Measurements from ENCODE around the gene BTAF1. TPM values are rescaled to one million over a fixed set of nuclear protein-coding genes. Genes with fewer than 3 reads are reported as not detected.
"Not testable (repeated sequence)": the region's sequence is repeated elsewhere in the genome, so short reads cannot be mapped to it uniquely, and the experiment has no call there.

Gene BTAF1
- total RNA-seq, 1 experiment from 2014 or later, result 42.3 TPM

GRCh38 chr10:92014620-92015019 is 91.0 kb downstream of the BTAF1 start:
- ChIA-PET CTCF (no interaction called here), POLR2A (ENCODE audit: low non-redundant PET) (no interaction called here)
- peaks cover 41% of the 10 kb centered on the region for H3K36me3 ChIP-seq (ENCODE audit: insufficient read depth, low read length, poor library complexity, severe bottlenecking)
- H3K27ac ChIP-seq (ENCODE audit: low read depth, low read length, poor library complexity, severe bottlenecking), result no peak overlapping the region
- no peak overlapping the region for H3K4me3 ChIP-seq (ENCODE audit: low read depth, low read length, poor library complexity, severe bottlenecking)
- TF ChIP-seq, protein P1, sequence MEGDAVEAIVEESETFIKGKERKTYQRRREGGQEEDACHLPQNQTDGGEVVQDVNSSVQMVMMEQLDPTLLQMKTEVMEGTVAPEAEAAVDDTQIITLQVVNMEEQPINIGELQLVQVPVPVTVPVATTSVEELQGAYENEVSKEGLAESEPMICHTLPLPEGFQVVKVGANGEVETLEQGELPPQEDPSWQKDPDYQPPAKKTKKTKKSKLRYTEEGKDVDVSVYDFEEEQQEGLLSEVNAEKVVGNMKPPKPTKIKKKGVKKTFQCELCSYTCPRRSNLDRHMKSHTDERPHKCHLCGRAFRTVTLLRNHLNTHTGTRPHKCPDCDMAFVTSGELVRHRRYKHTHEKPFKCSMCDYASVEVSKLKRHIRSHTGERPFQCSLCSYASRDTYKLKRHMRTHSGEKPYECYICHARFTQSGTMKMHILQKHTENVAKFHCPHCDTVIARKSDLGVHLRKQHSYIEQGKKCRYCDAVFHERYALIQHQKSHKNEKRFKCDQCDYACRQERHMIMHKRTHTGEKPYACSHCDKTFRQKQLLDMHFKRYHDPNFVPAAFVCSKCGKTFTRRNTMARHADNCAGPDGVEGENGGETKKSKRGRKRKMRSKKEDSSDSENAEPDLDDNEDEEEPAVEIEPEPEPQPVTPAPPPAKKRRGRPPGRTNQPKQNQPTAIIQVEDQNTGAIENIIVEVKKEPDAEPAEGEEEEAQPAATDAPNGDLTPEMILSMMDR (conservative IDR thresholded peaks at IDR 0.05; ENCODE audit: low read depth, low read length), result no peak
- no peak for TF ChIP-seq EZH2 (IDR thresholded peaks at IDR 0.05; ENCODE audit: borderline replicate concordance, low read depth, low read length, poor library complexity, severe bottlenecking)
- no peak for DNase-seq (ENCODE audit: low spot score)
- no peaks in the 10 kb centered on the region for H3K27me3 ChIP-seq (replicated peaks; ENCODE audit: insufficient read depth, low read depth, low read length, poor library complexity)
- no TSS peak for BruUV-seq (replicated peaks)
- no peaks in the 10 kb centered on the region for H3K4me1 ChIP-seq (ENCODE audit: insufficient read depth, low read length, poor library complexity, severe bottlenecking)
- H3K9me3 ChIP-seq (ENCODE audit: low read depth, low read length, poor library complexity, severe bottlenecking), result no peaks in the 10 kb centered on the region
- intact Hi-C loops (cut with micrococcal nuclease; ENCODE audit: unreplicated experiment), result no loop called here

DNA sequence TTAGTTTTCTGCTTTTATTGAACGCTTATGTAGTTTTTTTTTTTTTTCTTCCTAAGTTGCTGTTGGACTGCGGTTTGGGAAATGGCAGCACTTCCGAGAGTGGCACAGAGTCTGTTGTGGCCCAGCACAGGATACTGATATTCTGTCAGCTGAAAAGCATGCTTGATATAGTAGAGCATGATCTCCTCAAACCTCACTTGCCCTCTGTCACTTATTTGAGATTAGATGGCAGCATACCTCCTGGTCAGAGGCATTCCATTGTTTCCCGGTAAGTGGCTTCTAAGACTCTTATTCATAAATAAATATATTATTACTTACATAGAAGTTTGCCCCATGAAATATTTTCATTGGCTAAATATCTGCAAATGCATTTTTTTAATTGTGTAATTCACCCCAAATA is 101.1 kb downstream of the BTAF1 start:
- peaks cover 72% of the 10 kb centered on the region for H3K36me3 ChIP-seq (ENCODE audit: insufficient read depth, low read length, poor library complexity, severe bottlenecking)

DNA sequence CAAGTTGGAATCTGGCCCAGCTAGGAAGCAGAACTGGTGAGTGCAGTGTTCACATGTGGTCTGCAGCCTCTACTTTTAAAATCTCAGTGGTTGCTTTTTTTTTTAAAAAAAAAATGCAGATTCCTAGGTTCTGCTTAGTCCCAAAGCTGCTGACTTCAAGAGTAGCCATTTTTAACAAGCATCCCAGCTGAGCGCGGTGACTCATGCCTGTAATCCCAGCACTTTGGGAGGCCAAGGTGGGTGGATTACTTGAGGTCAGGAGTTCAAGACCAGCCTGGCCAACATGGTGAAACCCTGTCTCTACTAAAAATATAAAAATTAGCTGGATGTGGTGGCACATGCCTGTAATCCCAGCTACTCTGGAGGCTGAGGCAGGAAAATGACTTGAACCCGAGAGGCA is 101.8 kb downstream of the BTAF1 start:
- intact Hi-C loops (cut with micrococcal nuclease; ENCODE audit: unreplicated experiment); H3K27ac ChIP-seq (ENCODE audit: low read depth, low read length, poor library complexity, severe bottlenecking); H3K27me3 ChIP-seq (replicated peaks; ENCODE audit: insufficient read depth, low read depth, low read length, poor library complexity); H3K4me1 ChIP-seq (ENCODE audit: insufficient read depth, low read length, poor library complexity, severe bottlenecking); H3K9me3 ChIP-seq (ENCODE audit: low read depth, low read length, poor library complexity, severe bottlenecking); H3K4me3 ChIP-seq (ENCODE audit: low read depth, low read length, poor library complexity, severe bottlenecking); DNase-seq (ENCODE audit: low spot score); BruUV-seq (replicated peaks): not testable (repeated sequence)
- POLR2A ChIA-PET (ENCODE audit: low non-redundant PET), result interaction anchor here (0.5 kb wide), 1 partner anchor 419 kb away, joined by 6 read pairs; no protein-coding TSS in a partner anchor
- peaks cover 71% of the 10 kb centered on the region for H3K36me3 ChIP-seq (ENCODE audit: insufficient read depth, low read length, poor library complexity, severe bottlenecking)
- CTCF ChIA-PET, result interaction anchor here (0.7 kb wide), 1 partner anchor 407 kb away, joined by 3 read pairs; no protein-coding TSS in a partner anchor

More for the DNA sequence above, 101.1 kb downstream of the BTAF1 start:
- intact Hi-C loops (cut with micrococcal nuclease; ENCODE audit: unreplicated experiment), result no loop called here
- H3K9me3 ChIP-seq (ENCODE audit: low read depth, low read length, poor library complexity, severe bottlenecking), result no peaks in the 10 kb centered on the region
- no peaks in the 10 kb centered on the region for H3K27me3 ChIP-seq (replicated peaks; ENCODE audit: insufficient read depth, low read depth, low read length, poor library complexity)
- H3K4me3 ChIP-seq (ENCODE audit: low read depth, low read length, poor library complexity, severe bottlenecking), result no peak overlapping the region
- TF ChIP-seq EZH2 (IDR thresholded peaks at IDR 0.05; ENCODE audit: borderline replicate concordance, low read depth, low read length, poor library complexity, severe bottlenecking), result no peak
- ChIA-PET CTCF (interaction anchor here (0.7 kb wide), 1 partner anchor 408 kb away, joined by 3 read pairs; no protein-coding TSS in a partner anchor), POLR2A (ENCODE audit: low non-redundant PET) (no interaction called here)
- no peaks in the 10 kb centered on the region for H3K4me1 ChIP-seq (ENCODE audit: insufficient read depth, low read length, poor library complexity, severe bottlenecking)
- DNase-seq (ENCODE audit: low spot score), result no peak
- no peak overlapping the region for H3K27ac ChIP-seq (ENCODE audit: low read depth, low read length, poor library complexity, severe bottlenecking)
- no TSS peak for BruUV-seq (replicated peaks)

GRCh38 chr10:92027141-92027540 is 103.6 kb downstream of the BTAF1 start:
- ChIA-PET POLR2A (ENCODE audit: low non-redundant PET) (no interaction called here), CTCF (no interaction called here)
- no peaks in the 10 kb centered on the region for H3K9me3 ChIP-seq (ENCODE audit: low read depth, low read length, poor library complexity, severe bottlenecking)
- no peaks in the 10 kb centered on the region for H3K27me3 ChIP-seq (replicated peaks; ENCODE audit: insufficient read depth, low read depth, low read length, poor library complexity)
- intact Hi-C loops (cut with micrococcal nuclease; ENCODE audit: unreplicated experiment), result no loop called here
- BruUV-seq (replicated peaks), result no TSS peak
- DNase-seq (ENCODE audit: low spot score), result no peak
- no peak overlapping the region for H3K4me3 ChIP-seq (ENCODE audit: low read depth, low read length, poor library complexity, severe bottlenecking)
- TF ChIP-seq EZH2 (IDR thresholded peaks at IDR 0.05; ENCODE audit: borderline replicate concordance, low read depth, low read length, poor library complexity, severe bottlenecking), result no peak
- TF ChIP-seq, protein P1 (conservative IDR thresholded peaks at IDR 0.05; ENCODE audit: low read depth, low read length), result no peak
- H3K36me3 ChIP-seq (ENCODE audit: insufficient read depth, low read length, poor library complexity, severe bottlenecking), result peaks cover 74% of the 10 kb centered on the region
- H3K4me1 ChIP-seq (ENCODE audit: insufficient read depth, low read length, poor library complexity, severe bottlenecking), result no peaks in the 10 kb centered on the region
- H3K27ac ChIP-seq (ENCODE audit: low read depth, low read length, poor library complexity, severe bottlenecking), result no peak overlapping the region
